CD14-positive monocyte (primary cell): ENCODE results near the gene RNF157. TPM values are rescaled to one million over a fixed set of nuclear protein-coding genes. Genes with fewer than 3 reads are reported as not detected.

Experiments
- DNase-seq, 3 donors: peaks; one replicate each; pipeline ENCODE4 v3.0.0-alpha.2; 2011 to 2022
- H2AFZ ChIP-seq: 2 replicates; pipeline ENCODE4 v1.6.0; 2012; ENCODE audit warnings: mild to moderate bottlenecking, low read depth, low read length, inconsistent platforms; ENCODE audit not compliant: insufficient read depth, poor library complexity, severe bottlenecking
- H3K27ac ChIP-seq, 2 donors: 1 replicate in 1 of 2; 2 replicates in 1 of 2; pipeline ENCODE4 v1.5.1; 2012 to 2013; ENCODE audit warnings: low read length in 2 of 2, control low read depth in 1 of 2, inconsistent platforms in 1 of 2, low read depth in 1 of 2, mild to moderate bottlenecking in 1 of 2
- H3K27me3 ChIP-seq, 2 donors: one replicate each; pipeline versions ENCODE4 v1.6.0 to v1.6.1; 2011 to 2013; ENCODE audit warnings: low read length in 2 of 2; ENCODE audit not compliant: control insufficient read depth in 2 of 2, insufficient read depth in 2 of 2
- H3K36me3 ChIP-seq, 2 donors: replicated peaks in 1 of 2; 1 replicate in 1 of 2; 2 replicates in 1 of 2; pipeline versions ENCODE4 v1.5.1 to v1.6.1; 2012 to 2013; ENCODE audit warnings: low read length in 2 of 2, control low read depth in 1 of 2, inconsistent platforms in 1 of 2, mild to moderate bottlenecking in 1 of 2; ENCODE audit not compliant: insufficient read depth in 2 of 2, control insufficient read depth in 1 of 2
- H3K4me1 ChIP-seq, 2 donors: 1 replicate in 1 of 2; 2 replicates in 1 of 2; pipeline versions ENCODE4 v1.5.1 to v1.6.1; 2012 to 2013; ENCODE audit warnings: low read length in 2 of 2, control low read depth in 1 of 2, inconsistent platforms in 1 of 2, mild to moderate bottlenecking in 1 of 2, moderate library complexity in 1 of 2; ENCODE audit not compliant: insufficient read depth in 2 of 2, control insufficient read depth in 1 of 2
- H3K4me2 ChIP-seq: replicated peaks from 2 replicates; pipeline ENCODE3; 2012; ENCODE audit warnings: low read length, moderate library complexity, mild to moderate bottlenecking; ENCODE audit not compliant: poor library complexity, severe bottlenecking; ENCODE audit errors: extremely low read depth
- H3K4me3 ChIP-seq, 3 experiments: fragments of 200-600 bp in 1 of 3; sonication (generic) in 1 of 3; replicated peaks in 1 of 3; 1 replicate in 2 of 3; 2 replicates in 1 of 3; pipeline ENCODE4 v1.5.1; 2011 to 2013; ENCODE audit warnings: low read length in 3 of 3, mild to moderate bottlenecking in 3 of 3, control low read depth in 2 of 3, low read depth in 2 of 3, inconsistent platforms in 1 of 3, moderate library complexity in 1 of 3
- H3K79me2 ChIP-seq: 2 replicates; pipeline ENCODE4 v1.6.0; 2012; ENCODE audit warnings: mild to moderate bottlenecking, control low read depth, inconsistent platforms, low read length, moderate library complexity; ENCODE audit not compliant: insufficient read depth
- H3K9ac ChIP-seq: 2 replicates; pipeline ENCODE4 v1.6.0; 2017; ENCODE audit warnings: low read length, mild to moderate bottlenecking; ENCODE audit not compliant: insufficient read depth, poor library complexity, severe bottlenecking
- H3K9me3 ChIP-seq, 2 donors: replicated peaks in 1 of 2; 1 replicate in 1 of 2; 2 replicates in 1 of 2; pipeline versions ENCODE4 v1.5.1 to v1.6.1; 2012 to 2013; ENCODE audit warnings: low read length in 2 of 2, control low read depth in 1 of 2; ENCODE audit not compliant: control insufficient read depth in 1 of 2, insufficient read depth in 1 of 2
- H4K20me1 ChIP-seq: 2 replicates; pipeline ENCODE4 v1.6.0; 2012; ENCODE audit warnings: mild to moderate bottlenecking, low read length, control low read depth, moderate library complexity; ENCODE audit not compliant: insufficient read depth
- H3K27ac Mint-ChIP-seq, 7 donors: one replicate each; pipeline ENCODE4 v1.8.0; 2020; ENCODE audit warnings: mild to moderate bottlenecking in 7 of 7, mixed read lengths in 7 of 7, moderate library complexity in 6 of 7, inconsistent platforms in 2 of 7
- H3K27me3 Mint-ChIP-seq, 3 donors: one replicate each; pipeline ENCODE4 v1.8.0; 2021 to 2022; ENCODE audit warnings: low read depth in 3 of 3, mild to moderate bottlenecking in 3 of 3, mixed read lengths in 3 of 3, moderate library complexity in 3 of 3, inconsistent platforms in 1 of 3
- H3K36me3 Mint-ChIP-seq, 2 donors: one replicate each; pipeline ENCODE4 v1.8.0; 2020; ENCODE audit warnings: mixed read lengths in 2 of 2, inconsistent platforms in 1 of 2, mild to moderate bottlenecking in 1 of 2
- H3K4me1 Mint-ChIP-seq: one replicate; pipeline ENCODE4 v1.8.0; 2020; ENCODE audit warnings: mild to moderate bottlenecking, mixed read lengths
- H3K4me3 Mint-ChIP-seq, 2 donors: one replicate each; pipeline ENCODE4 v1.8.0; 2020; ENCODE audit warnings: mild to moderate bottlenecking in 2 of 2, mixed read lengths in 2 of 2, moderate library complexity in 1 of 2
- H3K9me3 Mint-ChIP-seq, 7 donors: one replicate each; pipeline ENCODE4 v1.8.0; 2020 to 2022; ENCODE audit warnings: mixed read lengths in 7 of 7, mild to moderate bottlenecking in 6 of 7, moderate library complexity in 6 of 7, inconsistent platforms in 2 of 7
- WGBS: methylation state at CpG from one replicate; pipeline ENCODE4 v1.1.5; 2013; ENCODE audit warnings: missing lambda C conversion rate; ENCODE audit not compliant: insufficient coverage; 5-methylcytosine and 5-hydroxymethylcytosine counted together
- intact Hi-C, 2 donors: fragments of 100-400 bp; cut with micrococcal nuclease; formaldehyde crosslinking; loops; one replicate each; pipeline versions ENCODE4 v1.15.0 to v1.15.1; 2023
- polyA plus RNA-seq, 3 donors: library from polyadenylated mRNA; depleted of rRNA in 1 of 3; unstranded in 2 of 3; stranded (reverse) in 1 of 3; fragments of 300-500 nt in 2 of 3; fragments of >200 nt in 1 of 3; fragmentation: Illumina TruSeq in 2 of 3; gene quantifications; 1 replicate in 2 of 3; 2 replicates in 1 of 3; pipeline ENCODE4 v1.2.3, GENCODE V29; 2012 to 2021
- TF ChIP-seq, protein P1 (sequence below): fragments of 200-600 bp; IDR thresholded peaks from one replicate; pipeline ENCODE4 v1.8.0; 2022; ENCODE audit warnings: antibody characterized with exemption, mild to moderate bottlenecking

The RNF157 gene
- polyA plus RNA-seq, 3 donors, result 0.03 TPM; not detected in 2

DNA sequence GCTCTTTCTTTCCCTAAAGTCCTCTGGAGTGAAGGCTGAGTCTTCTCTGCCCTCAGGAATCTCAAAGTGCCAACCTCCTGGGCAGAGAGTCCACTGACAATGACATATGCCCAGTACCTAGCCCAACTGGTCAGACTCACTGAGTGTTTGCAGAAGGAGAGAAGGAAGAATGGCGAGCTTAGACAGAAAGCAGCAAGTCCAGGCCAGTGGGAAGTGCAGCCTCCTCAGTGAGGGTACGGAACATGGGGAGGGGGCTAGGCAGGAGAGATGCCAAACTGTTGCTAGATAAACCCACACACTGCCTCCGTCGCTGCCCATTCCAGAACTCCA is 137.4 kb downstream of the RNF157 start:
- Histone ChIP-seq H4K20me1 (no peaks in the 10 kb centered on the region), H2AFZ (peak overlapping the region; percentile 86), H3K4me2 (peak overlapping the region; percentile 96), H3K9ac (peak overlapping the region; percentile 81), H3K27ac (peak overlapping the region; percentile 80 to 85), H3K4me1 (peaks cover 42 to 45% of the 10 kb centered on the region in 2 donors), H3K9me3 (no peaks in the 10 kb centered on the region), H3K36me3 (peaks cover 26 to 40% of the 10 kb centered on the region in 2 donors), H3K79me2 (peaks cover 21% of the 10 kb centered on the region), H3K4me3 (peak overlapping the region; percentile 64 to 85 (median 81)), H3K27me3 (no peaks in the 10 kb centered on the region)
- 0% methylated on average over 2 of the region's 4 CpGs for WGBS
- Mint-ChIP-seq H3K9me3 (no peaks in the 10 kb centered on the region), H3K27me3 (peaks cover 0 to 2% (median 1%) of the 10 kb centered on the region in 3 donors), H3K36me3 (peaks cover 31 to 39% of the 10 kb centered on the region in 2 donors), H3K27ac (peak overlapping the region; percentile 92 to 96 (median 93)), H3K4me3 (peak overlapping the region; percentile 98), H3K4me1 (peaks cover 34% of the 10 kb centered on the region)
- TF ChIP-seq, protein P1, sequence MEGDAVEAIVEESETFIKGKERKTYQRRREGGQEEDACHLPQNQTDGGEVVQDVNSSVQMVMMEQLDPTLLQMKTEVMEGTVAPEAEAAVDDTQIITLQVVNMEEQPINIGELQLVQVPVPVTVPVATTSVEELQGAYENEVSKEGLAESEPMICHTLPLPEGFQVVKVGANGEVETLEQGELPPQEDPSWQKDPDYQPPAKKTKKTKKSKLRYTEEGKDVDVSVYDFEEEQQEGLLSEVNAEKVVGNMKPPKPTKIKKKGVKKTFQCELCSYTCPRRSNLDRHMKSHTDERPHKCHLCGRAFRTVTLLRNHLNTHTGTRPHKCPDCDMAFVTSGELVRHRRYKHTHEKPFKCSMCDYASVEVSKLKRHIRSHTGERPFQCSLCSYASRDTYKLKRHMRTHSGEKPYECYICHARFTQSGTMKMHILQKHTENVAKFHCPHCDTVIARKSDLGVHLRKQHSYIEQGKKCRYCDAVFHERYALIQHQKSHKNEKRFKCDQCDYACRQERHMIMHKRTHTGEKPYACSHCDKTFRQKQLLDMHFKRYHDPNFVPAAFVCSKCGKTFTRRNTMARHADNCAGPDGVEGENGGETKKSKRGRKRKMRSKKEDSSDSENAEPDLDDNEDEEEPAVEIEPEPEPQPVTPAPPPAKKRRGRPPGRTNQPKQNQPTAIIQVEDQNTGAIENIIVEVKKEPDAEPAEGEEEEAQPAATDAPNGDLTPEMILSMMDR, result no peak
- no peak for DNase-seq
- intact Hi-C loops, result loop anchor here in 1 of 2 donors (5.0 kb wide), 1 partner anchor 164 kb away; the partner anchor contains the start of gene UBALD2

DNA sequence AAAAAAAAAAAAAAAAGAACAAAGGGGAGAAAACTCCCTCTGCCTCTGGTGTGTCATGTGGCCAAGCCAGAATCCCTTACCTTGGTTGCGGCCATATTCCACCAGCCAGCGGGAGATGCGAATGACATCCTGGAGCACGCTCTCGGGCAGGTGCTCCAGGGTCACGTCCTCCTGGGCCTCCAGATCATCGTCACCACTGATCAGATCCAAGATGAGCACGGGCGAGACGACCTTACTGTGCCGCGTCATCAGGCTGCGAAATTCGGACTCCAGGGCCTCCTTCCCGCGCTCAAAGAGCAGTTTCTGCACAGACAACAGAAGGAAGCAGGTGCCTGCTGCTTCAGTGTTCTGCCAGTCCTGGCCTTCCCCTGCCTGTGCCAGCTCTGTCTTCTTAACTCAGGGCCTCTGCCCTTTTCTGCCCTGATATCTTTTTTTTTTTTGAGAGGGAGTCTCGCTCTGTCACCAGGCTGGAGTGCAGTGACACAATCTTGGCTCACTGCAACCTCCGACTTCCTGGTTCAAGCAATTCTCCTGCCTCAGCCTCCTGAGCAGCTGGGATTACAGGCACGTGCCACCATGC is 142.5 kb downstream of the RNF157 start:
- Histone ChIP-seq H2AFZ (no peak overlapping the region), H3K27ac (no peak overlapping the region), H3K27me3 (no peaks in the 10 kb centered on the region), H3K36me3 (peaks cover 75 to 91% of the 10 kb centered on the region in 2 donors), H4K20me1 (no peaks in the 10 kb centered on the region), H3K79me2 (peaks cover 13% of the 10 kb centered on the region), H3K4me3 (no peak overlapping the region), H3K4me2 (no peak overlapping the region), H3K9me3 (no peaks in the 10 kb centered on the region), H3K9ac (no peak overlapping the region), H3K4me1 (peaks cover 7 to 9% of the 10 kb centered on the region in 2 donors)
- Mint-ChIP-seq H3K4me1 (peaks cover 5% of the 10 kb centered on the region), H3K9me3 (no peaks in the 10 kb centered on the region), H3K27ac (peak overlapping the region in 3 of 7 donors; percentile 45 to 53 (median 51)), H3K4me3 (no peak overlapping the region), H3K27me3 (no peaks in the 10 kb centered on the region), H3K36me3 (peaks cover 67 to 90% of the 10 kb centered on the region in 2 donors)
- intact Hi-C loops, result no loop called here
- TF ChIP-seq, protein P1, result no peak
- peak in 1 of 3 donors; percentile 3 for DNase-seq
- WGBS, result 96% methylated on average over 17 of the region's 19 CpGs
